Osteoblast (primary cell): Measurements from ENCODE around the gene CACNA1C. TPM values are rescaled to one million over a fixed set of nuclear protein-coding genes. Genes with fewer than 3 reads are reported as not detected.

Source experiments
- DNase-seq: peaks from one replicate; pipeline ENCODE4 v3.0.0; 2011; ENCODE audit warnings: low spot score, mixed read lengths; ENCODE audit not compliant: insufficient read length; ENCODE audit errors: missing footprints
- H2AFZ ChIP-seq: 2 replicates; pipeline ENCODE4 v1.6.0; 2011; ENCODE audit warnings: mild to moderate bottlenecking, low read length
- H3K27ac ChIP-seq: 2 replicates; pipeline ENCODE4 v1.5.1; 2011; ENCODE audit warnings: mild to moderate bottlenecking, low read depth, low read length, moderate library complexity
- H3K27me3 ChIP-seq: 2 replicates; pipeline ENCODE4 v1.6.0; 2012; ENCODE audit warnings: mild to moderate bottlenecking, control low read depth, inconsistent platforms, low read length, moderate library complexity; ENCODE audit not compliant: insufficient read depth
- H3K36me3 ChIP-seq: 2 replicates; pipeline ENCODE4 v1.5.1; 2011; ENCODE audit warnings: mild to moderate bottlenecking, low read length, control low read depth, moderate library complexity; ENCODE audit not compliant: insufficient read depth
- H3K4me1 ChIP-seq: 2 replicates; pipeline ENCODE4 v1.5.1; 2011; ENCODE audit warnings: mild to moderate bottlenecking, low read length, control low read depth, moderate library complexity; ENCODE audit not compliant: insufficient read depth
- H3K4me2 ChIP-seq: 2 replicates; pipeline ENCODE4 v1.6.0; 2011; ENCODE audit warnings: mild to moderate bottlenecking, low read length; ENCODE audit not compliant: insufficient read depth
- H3K4me3 ChIP-seq: fragments of 200-600 bp; sonication (generic); 3 replicates; pipeline ENCODE4 v1.5.1; 2012; ENCODE audit warnings: mild to moderate bottlenecking, low read length, inconsistent platforms; ENCODE audit not compliant: insufficient read depth
- H3K79me2 ChIP-seq: 2 replicates; pipeline ENCODE4 v1.6.0; 2012; ENCODE audit warnings: mild to moderate bottlenecking, low read length, control low read depth, inconsistent platforms; ENCODE audit not compliant: insufficient read depth
- H3K9me3 ChIP-seq: 2 replicates; pipeline ENCODE4 v1.5.1; 2011; ENCODE audit warnings: low read depth, low read length, control low read depth
- H4K20me1 ChIP-seq: 2 replicates; pipeline ENCODE4 v1.6.0; 2012; ENCODE audit warnings: mild to moderate bottlenecking, low read length, control low read depth; ENCODE audit not compliant: insufficient read depth
- CTCF ChIP-seq: IDR thresholded peaks from 2 replicates; pipeline ENCODE4 v1.5.1; 2011; ENCODE audit warnings: mild to moderate bottlenecking, low read depth, low read length, moderate library complexity; ENCODE audit errors: extremely low read depth
- total RNA-seq: library from RNA; depleted of rRNA; stranded (reverse); fragments of >200 nt; gene quantifications from 2 replicates; pipeline ENCODE4 v1.2.3, GENCODE V29; 2012

Gene CACNA1C
- total RNA-seq, 1 donor, result 19.2 TPM

- Histone ChIP-seq H3K27me3 (no peaks in the 10 kb centered on the region), H4K20me1 (peaks cover 9% of the 10 kb centered on the region), H3K9me3 (no peaks in the 10 kb centered on the region), H3K4me2 (no peak overlapping the region), H3K79me2 (no peaks in the 10 kb centered on the region), H2AFZ (no peak overlapping the region), H3K27ac (no peak overlapping the region), H3K4me1 (peaks cover 15% of the 10 kb centered on the region), H3K4me3 (no peak overlapping the region), H3K36me3 (no peaks in the 10 kb centered on the region)
- no peak for DNase-seq
- no peak for TF ChIP-seq CTCF
These were observed 161.6 kb downstream of the CACNA1C start for GRCh38 chr12:2214411-2214810.

GRCh38 chr12:2215709-2216560 lies 163.1 kb downstream of the CACNA1C start:
- peak overlapping the region; percentile 59 for H3K27ac ChIP-seq
- no peak for TF ChIP-seq CTCF

DNA sequence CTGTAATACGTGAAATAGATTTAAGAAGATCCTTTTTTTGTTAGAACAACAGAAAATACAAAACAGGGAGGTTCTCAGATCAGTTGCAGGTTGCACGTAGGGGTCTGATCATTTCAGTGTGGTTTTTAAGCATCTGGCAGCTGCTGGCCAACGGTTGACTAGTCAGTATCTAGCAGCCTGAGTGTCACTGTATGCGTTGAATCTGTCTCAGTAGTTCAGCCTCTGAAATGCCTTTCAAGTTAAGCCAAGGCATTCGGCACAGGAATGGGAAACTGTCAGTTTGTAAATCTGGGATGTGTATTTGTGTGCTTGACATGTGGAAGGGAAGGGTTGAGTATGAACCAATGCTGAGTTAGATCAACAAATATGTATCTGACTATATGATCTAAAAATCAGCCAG lies 165.9 kb downstream of the CACNA1C start:
- no peak for TF ChIP-seq CTCF
- no peak overlapping the region for H2AFZ ChIP-seq
- H3K4me2 ChIP-seq, result no peak overlapping the region
- no peak overlapping the region for H3K27ac ChIP-seq
- H3K79me2 ChIP-seq, result no peaks in the 10 kb centered on the region
- H4K20me1 ChIP-seq, result no peaks in the 10 kb centered on the region
- H3K4me3 ChIP-seq, result no peak overlapping the region
- no peaks in the 10 kb centered on the region for H3K9me3 ChIP-seq
- H3K4me1 ChIP-seq, result peaks cover 15% of the 10 kb centered on the region
- H3K27me3 ChIP-seq, result no peaks in the 10 kb centered on the region
- H3K36me3 ChIP-seq, result no peaks in the 10 kb centered on the region
- no peak for DNase-seq

More at GRCh38 chr12:2215709-2216560, 163.1 kb downstream of the CACNA1C start:
- no peaks in the 10 kb centered on the region for H3K36me3 ChIP-seq
- H2AFZ ChIP-seq, result no peak overlapping the region
- no peaks in the 10 kb centered on the region for H3K79me2 ChIP-seq
- H3K4me3 ChIP-seq, result no peak overlapping the region
- DNase-seq, result peak; percentile 83
- H4K20me1 ChIP-seq, result peaks cover 8% of the 10 kb centered on the region
- no peaks in the 10 kb centered on the region for H3K27me3 ChIP-seq
- H3K4me1 ChIP-seq, result peaks cover 15% of the 10 kb centered on the region
- peak overlapping the region; percentile 24 for H3K4me2 ChIP-seq
- H3K9me3 ChIP-seq, result no peaks in the 10 kb centered on the region

DNA sequence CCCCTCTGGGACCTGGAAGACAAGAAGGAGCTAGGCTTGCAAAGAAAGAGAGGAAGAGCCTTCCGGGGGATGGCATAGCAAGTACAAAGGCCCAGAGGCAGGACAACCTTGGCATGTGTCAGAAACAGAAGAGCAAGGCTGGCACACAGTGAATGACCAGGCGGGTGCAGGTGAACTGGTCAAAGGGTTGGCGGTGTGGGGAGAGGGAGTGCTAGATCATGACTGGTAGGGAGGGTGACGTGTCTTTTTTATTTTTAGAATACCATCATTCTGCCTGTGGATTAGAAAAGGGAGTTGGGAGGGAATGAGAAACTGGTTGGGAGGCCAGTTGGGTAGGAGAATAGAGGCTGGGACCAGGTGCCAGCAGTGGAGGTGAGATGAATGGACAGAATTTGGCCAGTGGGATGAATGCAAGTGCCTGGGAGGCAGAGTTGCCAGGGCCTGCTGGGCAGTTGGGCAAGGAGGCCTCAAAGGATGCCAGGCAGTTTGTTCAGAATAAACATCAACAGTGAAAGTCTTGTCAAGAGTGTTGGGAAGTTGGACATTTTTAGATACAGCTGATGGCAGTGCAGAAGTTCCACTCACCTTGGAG lies 168.3 kb downstream of the CACNA1C start:
- no peak for TF ChIP-seq CTCF
- H3K79me2 ChIP-seq, result no peaks in the 10 kb centered on the region
- H2AFZ ChIP-seq, result no peak overlapping the region
- no peak for DNase-seq
- peaks cover 15% of the 10 kb centered on the region for H3K4me1 ChIP-seq
- no peak overlapping the region for H3K4me3 ChIP-seq
- H3K9me3 ChIP-seq, result no peaks in the 10 kb centered on the region
- no peaks in the 10 kb centered on the region for H3K36me3 ChIP-seq
- no peaks in the 10 kb centered on the region for H3K27me3 ChIP-seq
- no peak overlapping the region for H3K27ac ChIP-seq
- H3K4me2 ChIP-seq, result no peak overlapping the region
- no peaks in the 10 kb centered on the region for H4K20me1 ChIP-seq
